ENCODE results near the gene ASPSCR1. TPM values are rescaled to one million over a fixed set of nuclear protein-coding genes. Genes with fewer than 3 reads are reported as not detected.
A peak's percentile ranks its signal among the peaks of the same experiment; 100 is the strongest.

Gene ASPSCR1
- total and polyA plus RNA-seq, 2 of the 13 experiments (the other 11 are each of a cell fraction or from before 2014, with no cell fraction given), result 274 to 314 TPM

DNA sequence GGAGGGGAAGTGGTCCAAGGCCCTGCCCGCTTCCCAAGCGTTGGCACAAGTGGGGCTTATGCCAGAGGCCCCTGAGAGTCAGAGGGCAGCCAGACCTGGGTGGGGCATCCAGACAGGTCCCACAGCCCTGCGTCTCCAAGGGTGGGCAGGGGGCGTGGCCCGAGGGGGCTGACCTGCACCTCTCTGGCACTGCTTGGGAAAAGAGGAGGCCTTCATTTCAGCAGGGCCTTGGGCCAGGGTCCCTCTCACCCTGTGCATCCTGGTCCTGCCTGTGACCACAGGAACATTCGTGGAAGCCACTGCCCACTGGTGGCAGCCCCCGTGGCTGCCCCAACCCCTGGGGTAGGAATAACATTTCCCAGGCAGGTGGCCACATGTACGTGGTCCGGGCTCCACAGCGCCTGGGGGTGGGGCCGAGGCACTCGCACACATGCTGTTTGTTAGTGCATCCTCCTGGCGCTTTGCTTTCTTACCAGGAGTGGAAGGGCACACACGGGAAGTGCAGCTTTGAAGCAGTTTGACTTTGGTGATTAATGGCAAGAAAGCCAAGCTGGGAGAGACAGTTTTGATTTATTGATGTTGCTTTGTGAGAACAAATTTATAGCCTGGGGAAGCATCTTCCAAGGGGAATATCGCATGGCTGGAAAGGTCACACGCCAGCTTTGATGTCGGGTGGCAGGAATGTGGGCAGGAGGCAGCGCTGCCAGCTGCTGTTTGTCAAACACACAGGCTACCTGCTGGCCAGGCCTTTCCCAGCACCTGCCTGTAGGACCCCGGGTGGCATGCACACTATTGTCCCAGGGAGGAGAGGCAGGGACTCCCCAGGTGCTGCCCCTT is 40.9 kb downstream of the ASPSCR1 start (continued):
- no peak for TF ChIP-seq ZSCAN20 (CRISPR knock-in tag; IDR thresholded peaks at IDR 0.05; ENCODE audit: borderline replicate concordance)
- TF ChIP-seq ATRX (CRISPR knock-in tag; IDR thresholded peaks at IDR 0.05; ENCODE audit: borderline replicate concordance), result no peak
- peak; percentile 34; the same call in 1 of the 2 replicates for TF ChIP-seq ZNF350 (CRISPR knock-in tag; IDR thresholded peaks at IDR 0.05; ENCODE audit: borderline replicate concordance, low read depth)
- peak; percentile 83 for TF ChIP-seq PAF1 (CRISPR knock-in tag; IDR thresholded peaks at IDR 0.05)
- peak; percentile 34; the same call in 1 of the 2 replicates for TF ChIP-seq TBX2 (CRISPR knock-in tag; IDR thresholded peaks at IDR 0.05; ENCODE audit: borderline replicate concordance)
- no peak for TF ChIP-seq SNRNP70 (IDR thresholded peaks at IDR 0.05; ENCODE audit: low read depth, low read length)
- TF ChIP-seq, protein P1, sequence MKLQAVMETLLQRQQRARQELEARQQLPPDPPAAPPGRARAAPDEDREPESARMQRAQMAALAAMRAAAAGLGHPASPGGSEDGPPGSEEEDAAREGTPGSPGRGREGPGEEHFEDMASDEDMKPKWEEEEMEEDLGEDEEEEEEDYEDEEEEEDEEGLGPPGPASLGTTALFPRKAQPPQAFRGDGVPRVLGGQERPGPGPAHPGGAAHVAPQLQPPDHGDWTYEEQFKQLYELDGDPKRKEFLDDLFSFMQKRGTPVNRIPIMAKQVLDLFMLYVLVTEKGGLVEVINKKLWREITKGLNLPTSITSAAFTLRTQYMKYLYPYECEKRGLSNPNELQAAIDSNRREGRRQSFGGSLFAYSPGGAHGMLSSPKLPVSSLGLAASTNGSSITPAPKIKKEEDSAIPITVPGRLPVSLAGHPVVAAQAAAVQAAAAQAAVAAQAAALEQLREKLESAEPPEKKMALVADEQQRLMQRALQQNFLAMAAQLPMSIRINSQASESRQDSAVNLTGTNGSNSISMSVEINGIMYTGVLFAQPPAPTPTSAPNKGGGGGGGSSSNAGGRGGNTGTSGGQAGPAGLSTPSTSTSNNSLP (IDR thresholded peaks at IDR 0.05; ENCODE audit: low read depth, low read length), result no peak
- no peak for TF ChIP-seq MTF2 (CRISPR knock-in tag; IDR thresholded peaks at IDR 0.05; ENCODE audit: borderline replicate concordance)
- TF ChIP-seq SP2 (CRISPR knock-in tag; IDR thresholded peaks at IDR 0.05), result no peak
- TF ChIP-seq ZNF333 (CRISPR knock-in tag; IDR thresholded peaks at IDR 0.05; ENCODE audit: borderline replicate concordance), result no peak
- TF ChIP-seq, protein P2, sequence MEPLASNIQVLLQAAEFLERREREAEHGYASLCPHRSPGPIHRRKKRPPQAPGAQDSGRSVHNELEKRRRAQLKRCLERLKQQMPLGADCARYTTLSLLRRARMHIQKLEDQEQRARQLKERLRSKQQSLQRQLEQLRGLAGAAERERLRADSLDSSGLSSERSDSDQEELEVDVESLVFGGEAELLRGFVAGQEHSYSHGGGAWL (CRISPR knock-in tag; IDR thresholded peaks at IDR 0.05), result peak; percentile 58; the same call in 1 of the 2 replicates
- TF ChIP-seq NFKBIZ (CRISPR knock-in tag; IDR thresholded peaks at IDR 0.05), result no peak
- peak; percentile 22; the same call in 1 of the 2 replicates for TF ChIP-seq ZSCAN31 (CRISPR knock-in tag; IDR thresholded peaks at IDR 0.05; ENCODE audit: low read depth)
- TF ChIP-seq NFE2L2 (IDR thresholded peaks at IDR 0.05; ENCODE audit: low read length), result no peak
- peak; percentile 12; the same call in 1 of the 2 replicates for TF ChIP-seq HES4 (CRISPR knock-in tag; IDR thresholded peaks at IDR 0.05; ENCODE audit: borderline replicate concordance)
- TF ChIP-seq, protein P3, sequence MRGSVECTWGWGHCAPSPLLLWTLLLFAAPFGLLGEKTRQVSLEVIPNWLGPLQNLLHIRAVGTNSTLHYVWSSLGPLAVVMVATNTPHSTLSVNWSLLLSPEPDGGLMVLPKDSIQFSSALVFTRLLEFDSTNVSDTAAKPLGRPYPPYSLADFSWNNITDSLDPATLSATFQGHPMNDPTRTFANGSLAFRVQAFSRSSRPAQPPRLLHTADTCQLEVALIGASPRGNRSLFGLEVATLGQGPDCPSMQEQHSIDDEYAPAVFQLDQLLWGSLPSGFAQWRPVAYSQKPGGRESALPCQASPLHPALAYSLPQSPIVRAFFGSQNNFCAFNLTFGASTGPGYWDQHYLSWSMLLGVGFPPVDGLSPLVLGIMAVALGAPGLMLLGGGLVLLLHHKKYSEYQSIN (CRISPR knock-in tag; IDR thresholded peaks at IDR 0.05; ENCODE audit: borderline replicate concordance), result no peak
- no peak for TF ChIP-seq ZZZ3 (CRISPR knock-in tag; IDR thresholded peaks at IDR 0.05; ENCODE audit: borderline replicate concordance)
- peak; percentile 27 for TF ChIP-seq POLR2G (IDR thresholded peaks at IDR 0.05; ENCODE audit: low read depth, low read length)
- peak; percentile 26; the same call in 1 of the 2 replicates for TF ChIP-seq ZNF788 (CRISPR knock-in tag; IDR thresholded peaks at IDR 0.05; ENCODE audit: borderline replicate concordance)
- TF ChIP-seq TSC22D2 (CRISPR knock-in tag; IDR thresholded peaks at IDR 0.05; ENCODE audit: borderline replicate concordance), result no peak
- TF ChIP-seq CHD4 (IDR thresholded peaks at IDR 0.05; ENCODE audit: borderline replicate concordance, low read length), result no peak
- TF ChIP-seq, protein P4, sequence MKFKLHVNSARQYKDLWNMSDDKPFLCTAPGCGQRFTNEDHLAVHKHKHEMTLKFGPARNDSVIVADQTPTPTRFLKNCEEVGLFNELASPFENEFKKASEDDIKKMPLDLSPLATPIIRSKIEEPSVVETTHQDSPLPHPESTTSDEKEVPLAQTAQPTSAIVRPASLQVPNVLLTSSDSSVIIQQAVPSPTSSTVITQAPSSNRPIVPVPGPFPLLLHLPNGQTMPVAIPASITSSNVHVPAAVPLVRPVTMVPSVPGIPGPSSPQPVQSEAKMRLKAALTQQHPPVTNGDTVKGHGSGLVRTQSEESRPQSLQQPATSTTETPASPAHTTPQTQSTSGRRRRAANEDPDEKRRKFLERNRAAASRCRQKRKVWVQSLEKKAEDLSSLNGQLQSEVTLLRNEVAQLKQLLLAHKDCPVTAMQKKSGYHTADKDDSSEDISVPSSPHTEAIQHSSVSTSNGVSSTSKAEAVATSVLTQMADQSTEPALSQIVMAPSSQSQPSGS (CRISPR knock-in tag; IDR thresholded peaks at IDR 0.05), result no peak
- no peak; the same call in 1 of the 2 replicates for TF ChIP-seq KDM2A (CRISPR knock-in tag; IDR thresholded peaks at IDR 0.05; ENCODE audit: borderline replicate concordance, low read depth)
- TF ChIP-seq HDAC1 (CRISPR knock-in tag; IDR thresholded peaks at IDR 0.05), result no peak
- TF ChIP-seq AGO1 (IDR thresholded peaks at IDR 0.05; ENCODE audit: low read depth, low read length, poor library complexity, severe bottlenecking), result peak; percentile 37
